GM12878 (cell line): ENCODE measurements around the gene NKX2-2. TPM values are rescaled to one million over a fixed set of nuclear protein-coding genes. Genes with fewer than 3 reads are reported as not detected.

Experiments
- ATAC-seq: fragments of 200-7000 bp; cut with Tn5 transposase; 3 replicates; pipeline ENCODE4 v1.9.1; 2020; ENCODE audit warnings: mild to moderate bottlenecking, moderate library complexity
- BruUV-seq: library from RNA; stranded (reverse); fragments of 400-500 nt; replicated peaks from 2 replicates; lab custom pipeline; 2021; lab: Mats Ljungman, UMichigan
- CTCF ChIA-PET: fragments of 300-600 bp; sonication (Branson Sonifier 250); formaldehyde crosslinking; extraction: SDS; loops from one replicate; lab custom pipeline; 2021; ENCODE audit warnings: inconsistent platforms; lab: Yijun Ruan, JAX
- POLR2A ChIA-PET: fragments of 350-600 bp; formaldehyde crosslinking; extraction: SDS; loops from one replicate; lab custom pipeline; 2021; ENCODE audit warnings: inconsistent platforms; lab: Charles Lee
- RAD21 ChIA-PET: fragments of 300-600 bp; sonication (Branson Sonifier 250); formaldehyde crosslinking; loops from one replicate; lab custom pipeline; 2023; ENCODE audit warnings: antibody characterized with exemption; ENCODE audit not compliant: unreplicated experiment; lab: Charles Lee
- SMC1A ChIA-PET: fragments of 300-600 bp; sonication (Branson Sonifier 250); formaldehyde crosslinking; loops from one replicate; lab custom pipeline; 2023; ENCODE audit not compliant: unreplicated experiment, uncharacterized antibody; lab: Charles Lee
- DNase-seq: peaks from one replicate; pipeline ENCODE4 v3.0.0-alpha.2; 2011; ENCODE audit warnings: low read depth, low spot score
- FAIRE-seq: peaks from 3 replicates; lab custom pipeline; 2011; peaks lifted over from hg19 to GRCh38; lab: Jason Lieb, UNC
- H2AFZ ChIP-seq: 2 replicates; pipeline ENCODE4 v1.6.0; 2011; ENCODE audit warnings: low read depth, low read length, control low read depth; ENCODE audit not compliant: control insufficient read depth
- H3K27ac ChIP-seq: 2 replicates; pipeline ENCODE4 v1.5.1; 2011; ENCODE audit warnings: control low read depth; ENCODE audit not compliant: control insufficient read depth, insufficient read depth
- H3K27me3 ChIP-seq, 2 experiments: replicated peaks in 1 of 2; 2 replicates each; pipeline versions ENCODE4 v1.6.0 to v1.6.1; 2011; ENCODE audit warnings: low read length in 1 of 2; ENCODE audit not compliant: control insufficient read depth in 2 of 2, insufficient read depth in 2 of 2
- H3K36me3 ChIP-seq, 2 experiments: 2 replicates each; pipeline ENCODE4 v1.5.1; 2011; ENCODE audit warnings: low read length in 1 of 2; ENCODE audit not compliant: control insufficient read depth in 2 of 2, insufficient read depth in 2 of 2
- H3K4me1 ChIP-seq: 2 replicates; pipeline ENCODE4 v1.6.1; 2011; ENCODE audit warnings: mild to moderate bottlenecking, low read length, moderate library complexity, mixed read lengths; ENCODE audit not compliant: control insufficient read depth, insufficient read depth
- H3K4me2 ChIP-seq: 2 replicates; pipeline ENCODE4 v1.6.0; 2011; ENCODE audit warnings: control low read depth; ENCODE audit not compliant: control insufficient read depth, insufficient read depth
- H3K4me3 ChIP-seq: fragments of 200-600 bp; sonication (generic); 2 replicates; pipeline ENCODE4 v1.5.1; 2016
- H3K79me2 ChIP-seq: 2 replicates; pipeline ENCODE4 v1.6.0; 2011; ENCODE audit warnings: low read length; ENCODE audit not compliant: control insufficient read depth, insufficient read depth
- H3K9ac ChIP-seq: 2 replicates; pipeline ENCODE4 v1.8.0; 2011; ENCODE audit warnings: low read length, control low read depth, mixed read lengths; ENCODE audit not compliant: control insufficient read depth, insufficient read depth
- H3K9me3 ChIP-seq: replicated peaks from 3 replicates; pipeline ENCODE4 v1.5.1; 2011; ENCODE audit warnings: mild to moderate bottlenecking, low read length; ENCODE audit not compliant: control insufficient read depth, insufficient read depth
- H4K20me1 ChIP-seq: 2 replicates; pipeline ENCODE4 v1.6.0; 2011; ENCODE audit not compliant: control insufficient read depth, insufficient read depth
- CREB1 ChIP-seq: IDR thresholded peaks from 2 replicates; pipeline ENCODE4 v1.6.1; 2012; ENCODE audit warnings: low read depth, mild to moderate bottlenecking, inconsistent platforms
- CUX1 ChIP-seq: IDR thresholded peaks from 2 replicates; pipeline ENCODE4 v1.6.1; 2012; ENCODE audit warnings: improper control_type of control experiment, low read depth, low read length; ENCODE audit not compliant: insufficient replicate concordance
- E2F4 ChIP-seq: IDR thresholded peaks from 2 replicates; pipeline ENCODE4 v1.6.1; 2012; ENCODE audit warnings: low read depth, low read length, improper control_type of control experiment
- KDM1A ChIP-seq: fragments of 200-600 bp; sonication (generic); IDR thresholded peaks from 2 replicates; pipeline ENCODE4 v1.6.1; 2016; ENCODE audit warnings: borderline replicate concordance
- RCOR1 ChIP-seq: conservative IDR thresholded peaks from 2 replicates; pipeline ENCODE4 v1.6.1; 2012; ENCODE audit warnings: low read depth, low read length, improper control_type of control experiment
- RFX5 ChIP-seq: IDR thresholded peaks from 2 replicates; pipeline ENCODE4 v1.6.1; 2011; ENCODE audit warnings: low read depth, low read length, improper control_type of control experiment
- SKIL ChIP-seq: fragments of 450-650 bp; IDR thresholded peaks from 2 replicates; pipeline ENCODE4 v1.6.1; 2017; ENCODE audit warnings: mild to moderate bottlenecking, low read depth, inconsistent platforms; ENCODE audit not compliant: poor library complexity, severe bottlenecking
- SMARCA5 ChIP-seq: fragments of 450-650 bp; IDR thresholded peaks from 2 replicates; pipeline ENCODE4 v1.6.1; 2017; ENCODE audit warnings: mild to moderate bottlenecking
- STAT1 ChIP-seq: fragments of 450-650 bp; conservative IDR thresholded peaks from 2 replicates; pipeline ENCODE4 v1.6.1; 2014; ENCODE audit warnings: antibody characterized with exemption, mild to moderate bottlenecking
- TBL1XR1 ChIP-seq: IDR thresholded peaks from 2 replicates; pipeline ENCODE4 v1.6.1; 2012; ENCODE audit warnings: low read depth, low read length, improper control_type of control experiment
- TCF12 ChIP-seq: IDR thresholded peaks from 2 replicates; pipeline ENCODE4 v1.6.1; 2011; ENCODE audit warnings: low read depth, mild to moderate bottlenecking, low read length
- ZNF24 ChIP-seq: fragments of 450-650 bp; IDR thresholded peaks from 2 replicates; pipeline ENCODE4 v1.6.1; 2017; ENCODE audit warnings: antibody characterized with exemption, mild to moderate bottlenecking
- WGBS: methylation state at CpG from one replicate; pipeline ENCODE4 v1.1.6; 2016; ENCODE audit warnings: low lambda C conversion rate; ENCODE audit not compliant: insufficient replicate concordance, insufficient coverage; ENCODE audit errors: missing lambda C conversion rate; 5-methylcytosine and 5-hydroxymethylcytosine counted together
- in situ Hi-C: fragments of 300-500 bp; cut with MboI; formaldehyde crosslinking; loops from 9 replicates; pipeline ENCODE4 v1.14.3; 2018; ENCODE audit warnings: mixed read lengths
- intact Hi-C: fragments of 100-400 bp; cut with micrococcal nuclease; formaldehyde crosslinking; loops from one replicate; pipeline ENCODE4 v1.14.2; 2022; ENCODE audit not compliant: unreplicated experiment
- polyA plus RNA-seq, 11 experiments: library from polyadenylated mRNA; depleted of rRNA in 4 of 11; unstranded in 6 of 11; stranded (reverse) in 5 of 11; fragments of >200 nt; fragmentation: Nextera tagmentation in 4 of 11; fragmentation: Illumina TruSeq in 1 of 11; extraction: Ambion mirVana in 4 of 11; extraction: Trizol in 1 of 11; gene quantifications; 1 replicate in 1 of 11; 2 replicates in 10 of 11; pipeline versions ENCODE4 v1.2.1 to v1.2.3, GENCODE V29; 2011 to 2016; ENCODE audit warnings: inconsistent platforms in 2 of 11, missing spikeins in 2 of 11, low read depth in 1 of 11
- total RNA-seq, 4 experiments: library from RNA; depleted of rRNA in 3 of 4; stranded (reverse); fragments of >200 nt in 3 of 4; fragmentation: Illumina TruSeq in 1 of 4; extraction: Trizol in 1 of 4; gene quantifications; 2 replicates each; pipeline versions ENCODE4 v1.2.1 to v1.2.3, GENCODE V29; 2013 to 2021
- TF ChIP-seq, protein P1 (sequence below): fragments of 450-650 bp; IDR thresholded peaks from 2 replicates; pipeline ENCODE4 v1.6.1; 2017; ENCODE audit warnings: low read depth, mild to moderate bottlenecking, moderate library complexity

The NKX2-2 gene
- total and polyA plus RNA-seq, 10 of the 15 experiments (the other 5 are each of a cell fraction or from before 2014, with no cell fraction given): not detected

- no peaks in the 10 kb centered on the region for H3K36me3 ChIP-seq
- no TSS peak for BruUV-seq
- WGBS: 0% methylated on average over 2 of the region's 2 CpGs
- RAD21 ChIA-PET: interaction anchor here (0.8 to 1.0 kb wide), 2 partner anchors 27 to 37 kb away, joined by 3 to 4 read pairs; no protein-coding TSS in a partner anchor
- H3K9me3 ChIP-seq: no peaks in the 10 kb centered on the region
- no peaks in the 10 kb centered on the region; a peak in 2 of 4 replicates for H3K27me3 ChIP-seq
- DNase-seq (no peak), ATAC-seq (no peak), FAIRE-seq (no peak)
- intact Hi-C loops: no loop called here
- H3K9ac ChIP-seq: no peak overlapping the region
- H3K4me1 ChIP-seq: no peaks in the 10 kb centered on the region
- no peak overlapping the region for H3K27ac ChIP-seq
- H4K20me1 ChIP-seq: no peaks in the 10 kb centered on the region
- H2AFZ ChIP-seq: no peak overlapping the region
- in situ Hi-C loops: no loop called here
- no peaks in the 10 kb centered on the region for H3K79me2 ChIP-seq
- H3K4me3 ChIP-seq: no peak overlapping the region
- no peak overlapping the region for H3K4me2 ChIP-seq
- CTCF ChIA-PET: interaction anchor here (0.9 to 1.9 kb wide), 3 partner anchors 27 to 36 kb away, joined by 3 to 19 read pairs (median 5); no protein-coding TSS in a partner anchor
- POLR2A ChIA-PET: interaction anchor here (0.7 kb wide), 1 partner anchor 36 kb away, joined by 3 read pairs; no protein-coding TSS in a partner anchor
- SMC1A ChIA-PET: interaction anchor here (1.0 to 2.0 kb wide), 4 partner anchors 23 to 36 kb away, joined by 3 to 8 read pairs (median 6); no protein-coding TSS in a partner anchor
- TF ChIP-seq CUX1 (no peak), SMARCA5 (no peak), STAT1 (no peak), KDM1A (no peak), ZNF24 (no peak), RCOR1 (no peak), TCF12 (no peak), RFX5 (no peak), TBL1XR1 (no peak), E2F4 (no peak), CREB1 (no peak), SKIL (no peak)
- TF ChIP-seq, protein P1, sequence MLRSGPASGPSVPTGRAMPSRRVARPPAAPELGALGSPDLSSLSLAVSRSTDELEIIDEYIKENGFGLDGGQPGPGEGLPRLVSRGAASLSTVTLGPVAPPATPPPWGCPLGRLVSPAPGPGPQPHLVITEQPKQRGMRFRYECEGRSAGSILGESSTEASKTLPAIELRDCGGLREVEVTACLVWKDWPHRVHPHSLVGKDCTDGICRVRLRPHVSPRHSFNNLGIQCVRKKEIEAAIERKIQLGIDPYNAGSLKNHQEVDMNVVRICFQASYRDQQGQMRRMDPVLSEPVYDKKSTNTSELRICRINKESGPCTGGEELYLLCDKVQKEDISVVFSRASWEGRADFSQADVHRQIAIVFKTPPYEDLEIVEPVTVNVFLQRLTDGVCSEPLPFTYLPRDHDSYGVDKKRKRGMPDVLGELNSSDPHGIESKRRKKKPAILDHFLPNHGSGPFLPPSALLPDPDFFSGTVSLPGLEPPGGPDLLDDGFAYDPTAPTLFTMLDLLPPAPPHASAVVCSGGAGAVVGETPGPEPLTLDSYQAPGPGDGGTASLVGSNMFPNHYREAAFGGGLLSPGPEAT: no peak
These were observed 21.0 kb upstream of the NKX2-2 start for GRCh38 chr20:21534886-21535285.
